Prostate gland (tissue), 2 donors: ENCODE measurements around the gene NMRK2. TPM values are rescaled to one million over a fixed set of nuclear protein-coding genes. Genes with fewer than 3 reads are reported as not detected.

ENCODE experiments used
- DNase-seq: peaks from one replicate; pipeline ENCODE4 v3.0.0-alpha.2; 2019; ENCODE audit warnings: low spot score
- H3K27ac ChIP-seq, 2 donors: fragments of 200-600 bp; sonication (generic); 2 replicates each; pipeline ENCODE4 v1.5.1; 2017 to 2019
- H3K27me3 ChIP-seq: fragments of 200-600 bp; sonication (generic); replicated peaks from 2 replicates; pipeline ENCODE4 v1.5.1; 2019; ENCODE audit not compliant: insufficient read depth
- H3K36me3 ChIP-seq, 2 donors: fragments of 200-600 bp; sonication (generic); 1 replicate in 1 of 2; 2 replicates in 1 of 2; pipeline versions ENCODE4 v1.5.1 to v1.8.1; 2017 to 2019
- H3K4me1 ChIP-seq: fragments of 200-600 bp; sonication (generic); replicated peaks from 2 replicates; pipeline ENCODE4 v1.5.1; 2019
- H3K4me3 ChIP-seq, 2 donors: fragments of 200-600 bp; sonication (generic); 2 replicates each; pipeline ENCODE4 v1.5.1; 2017 to 2019
- H3K9me3 ChIP-seq: fragments of 200-600 bp; sonication (generic); 2 replicates; pipeline ENCODE4 v1.5.1; 2017
- POLR2A ChIP-seq: fragments of 450-650 bp; IDR thresholded peaks from one replicate; pipeline ENCODE4 v1.6.1; 2016; ENCODE audit warnings: antibody characterized with exemption, mild to moderate bottlenecking
- POLR2AphosphoS5 ChIP-seq: sonication (generic); formaldehyde crosslinking; IDR thresholded peaks from one replicate; pipeline ENCODE4 v1.6.1; 2017; ENCODE audit warnings: antibody characterized with exemption
- WGBS: methylation state at CpG from one replicate; pipeline ENCODE4 v1.1.5; 2018; 5-methylcytosine and 5-hydroxymethylcytosine counted together
- intact Hi-C: fragments of 100-400 bp; cut with DNase I; formaldehyde crosslinking; loops from one replicate; pipeline ENCODE4 v1.14.2; 2022
- total RNA-seq, 2 donors: library from RNA; depleted of rRNA; stranded (reverse); fragments of >200 nt; gene quantifications; one replicate each; pipeline ENCODE4 v1.1.0, GENCODE V29; 2016
- TF ChIP-seq, protein P1 (sequence below), 4 experiments: fragments of 200-600 bp in 2 of 4; fragments of 450-650 bp in 2 of 4; sonication (generic) in 2 of 4; IDR thresholded peaks; 1 replicate in 3 of 4; 2 replicates in 1 of 4; pipeline ENCODE4 v1.5.1; 2016 to 2019; ENCODE audit warnings: antibody characterized with exemption in 4 of 4, mild to moderate bottlenecking in 2 of 4, moderate library complexity in 2 of 4

NMRK2 gene
- total RNA-seq, 2 donors from 2014 or later, result 0.64 to 1.8 TPM

- intact Hi-C loops, result loop anchor here (5.0 kb wide), 1 partner anchor 200 kb away; the partner anchor contains the start of genes ANKRD24 and SIRT6
- Histone ChIP-seq H3K27ac (no peak overlapping the region), H3K27me3 (no peaks in the 10 kb centered on the region), H3K4me3 (no peak overlapping the region), H3K9me3 (no peaks in the 10 kb centered on the region), H3K36me3 (peaks cover 58 to 64% of the 10 kb centered on the region in 2 donors), H3K4me1 (peaks cover 16% of the 10 kb centered on the region)
- DNase-seq, result no peak
- WGBS, result 81% methylated on average over 35 of the region's 39 CpGs
- TF ChIP-seq POLR2AphosphoS5 (no peak), POLR2A (no peak)
- TF ChIP-seq, protein P1, sequence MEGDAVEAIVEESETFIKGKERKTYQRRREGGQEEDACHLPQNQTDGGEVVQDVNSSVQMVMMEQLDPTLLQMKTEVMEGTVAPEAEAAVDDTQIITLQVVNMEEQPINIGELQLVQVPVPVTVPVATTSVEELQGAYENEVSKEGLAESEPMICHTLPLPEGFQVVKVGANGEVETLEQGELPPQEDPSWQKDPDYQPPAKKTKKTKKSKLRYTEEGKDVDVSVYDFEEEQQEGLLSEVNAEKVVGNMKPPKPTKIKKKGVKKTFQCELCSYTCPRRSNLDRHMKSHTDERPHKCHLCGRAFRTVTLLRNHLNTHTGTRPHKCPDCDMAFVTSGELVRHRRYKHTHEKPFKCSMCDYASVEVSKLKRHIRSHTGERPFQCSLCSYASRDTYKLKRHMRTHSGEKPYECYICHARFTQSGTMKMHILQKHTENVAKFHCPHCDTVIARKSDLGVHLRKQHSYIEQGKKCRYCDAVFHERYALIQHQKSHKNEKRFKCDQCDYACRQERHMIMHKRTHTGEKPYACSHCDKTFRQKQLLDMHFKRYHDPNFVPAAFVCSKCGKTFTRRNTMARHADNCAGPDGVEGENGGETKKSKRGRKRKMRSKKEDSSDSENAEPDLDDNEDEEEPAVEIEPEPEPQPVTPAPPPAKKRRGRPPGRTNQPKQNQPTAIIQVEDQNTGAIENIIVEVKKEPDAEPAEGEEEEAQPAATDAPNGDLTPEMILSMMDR (IDR thresholded peaks at IDR 0.05), result no peak
Observed at GRCh38 chr19:3981736-3982681, 49.1 kb downstream of the NMRK2 start.

GRCh38 chr19:3982701-3983541, 50.1 kb downstream of the NMRK2 start:
- peaks cover 49 to 55% of the 10 kb centered on the region in 2 donors for H3K36me3 ChIP-seq
- H3K4me1 ChIP-seq, result peaks cover 16% of the 10 kb centered on the region
- H3K4me3 ChIP-seq, result no peak overlapping the region
- peak overlapping the region in 1 of 2 donors; percentile 97 for H3K27ac ChIP-seq
- WGBS, result 81% methylated on average over 39 of the region's 40 CpGs
- no peaks in the 10 kb centered on the region for H3K27me3 ChIP-seq
- no peak for DNase-seq
- TF ChIP-seq POLR2AphosphoS5 (no peak), POLR2A (no peak)
- TF ChIP-seq, protein P1 (IDR thresholded peaks at IDR 0.05), result no peak
- no peaks in the 10 kb centered on the region for H3K9me3 ChIP-seq
- intact Hi-C loops, result loop anchor here (5.0 kb wide), 1 partner anchor 199 kb away; the partner anchor contains the start of genes ANKRD24 and SIRT6

- Histone ChIP-seq H3K27me3 (no peaks in the 10 kb centered on the region), H3K4me1 (peaks cover 16% of the 10 kb centered on the region), H3K27ac (peak overlapping the region; percentile 97 to 98), H3K9me3 (no peaks in the 10 kb centered on the region), H3K4me3 (peak overlapping the region in 1 of 2 donors; percentile 96), H3K36me3 (peaks cover 45 to 50% of the 10 kb centered on the region in 2 donors)
- DNase-seq, result no peak
- no peak for TF ChIP-seq POLR2A
- intact Hi-C loops, result loop anchor here (5.0 kb wide), 1 partner anchor 199 kb away; the partner anchor contains the start of genes ANKRD24 and SIRT6
- whole genome bisulfite sequencing, result 58% methylated on average over 7 of the region's 7 CpGs
Observed at GRCh38 chr19:3983542-3983914, 50.7 kb downstream of the NMRK2 start.

DNA sequence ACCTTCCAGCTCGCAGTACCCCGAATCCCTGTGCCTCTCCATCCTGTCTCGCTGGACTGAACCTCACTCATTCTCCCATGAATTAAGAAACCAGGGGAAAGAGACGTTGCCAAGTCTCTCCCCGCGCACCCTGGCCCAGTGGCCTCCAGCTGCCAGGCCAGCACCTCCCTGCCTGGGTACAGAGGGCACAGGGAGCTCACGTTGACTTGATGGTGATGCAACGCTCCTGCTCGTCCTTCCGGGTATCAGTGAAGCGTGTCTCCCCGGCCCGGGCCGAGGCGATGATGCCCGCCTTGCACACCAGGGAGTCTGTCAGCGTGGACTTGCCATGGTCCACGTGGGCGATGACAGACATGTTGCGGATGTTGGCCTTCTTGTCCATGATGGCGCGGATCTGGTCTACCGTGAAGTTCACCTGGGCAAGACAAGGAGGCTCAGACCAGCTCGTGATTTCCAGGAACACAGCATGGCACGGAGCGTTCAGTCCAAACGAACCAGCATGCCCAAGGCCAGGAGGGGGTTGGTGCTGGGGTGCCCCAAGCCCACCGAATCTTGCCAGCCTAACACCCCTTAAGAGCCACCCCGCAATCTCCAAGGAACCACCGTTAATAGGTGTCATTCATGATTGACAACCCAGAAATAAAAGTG, 51.2 kb downstream of the NMRK2 start:
- Histone ChIP-seq H3K9me3 (no peaks in the 10 kb centered on the region), H3K27me3 (no peaks in the 10 kb centered on the region), H3K4me3 (peak overlapping the region; percentile 91 to 96), H3K36me3 (peaks cover 43 to 48% of the 10 kb centered on the region in 2 donors), H3K27ac (peak overlapping the region; percentile 97 to 98), H3K4me1 (peaks cover 16% of the 10 kb centered on the region)
- DNase-seq, result peak; percentile 38
- intact Hi-C loops, result loop anchor here (2.0 to 5.0 kb wide), 2 partner anchors 13 to 198 kb away; partner anchors contain the start of genes ANKRD24, DAPK3 and SIRT6
- no peak for TF ChIP-seq POLR2A
- no peak for TF ChIP-seq POLR2AphosphoS5
- TF ChIP-seq, protein P1 (IDR thresholded peaks at IDR 0.05), result no peak
- WGBS, result 17% methylated on average over 27 of the region's 30 CpGs
